HPDE6-E6E7 (cell line): ENCODE results near the gene REM2.
"Not testable (repeated sequence)": the region's sequence is repeated elsewhere in the genome, so short reads cannot be mapped to it uniquely, and the experiment has no call there.

Experiments used
- DNase-seq: peaks from one replicate; pipeline ENCODE4 v3.0.0; 2011; ENCODE audit warnings: missing footprints; ENCODE audit errors: extremely low spot score

Gene REM2

DNA sequence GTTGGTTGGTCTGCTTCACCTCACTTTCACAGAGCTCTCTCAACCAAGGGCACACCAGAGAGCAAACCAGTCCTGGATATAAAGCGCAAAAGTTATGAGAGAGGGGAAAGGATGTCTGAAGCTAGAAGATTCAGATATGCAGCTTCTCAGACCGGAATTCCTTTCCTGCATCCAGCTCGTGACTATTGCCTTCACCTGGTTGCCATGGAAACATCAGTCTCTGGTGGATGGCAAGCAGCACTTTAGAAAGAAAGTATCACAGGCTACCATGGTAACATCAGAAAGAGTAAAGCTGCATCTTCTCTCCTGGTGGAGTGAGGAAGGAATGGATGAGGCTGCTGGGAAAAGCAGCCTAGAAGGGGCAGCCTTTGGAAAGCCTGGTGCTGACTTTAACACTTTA, 13.7 kb downstream of the REM2 start:
- DNase-seq, result no peak

DNA sequence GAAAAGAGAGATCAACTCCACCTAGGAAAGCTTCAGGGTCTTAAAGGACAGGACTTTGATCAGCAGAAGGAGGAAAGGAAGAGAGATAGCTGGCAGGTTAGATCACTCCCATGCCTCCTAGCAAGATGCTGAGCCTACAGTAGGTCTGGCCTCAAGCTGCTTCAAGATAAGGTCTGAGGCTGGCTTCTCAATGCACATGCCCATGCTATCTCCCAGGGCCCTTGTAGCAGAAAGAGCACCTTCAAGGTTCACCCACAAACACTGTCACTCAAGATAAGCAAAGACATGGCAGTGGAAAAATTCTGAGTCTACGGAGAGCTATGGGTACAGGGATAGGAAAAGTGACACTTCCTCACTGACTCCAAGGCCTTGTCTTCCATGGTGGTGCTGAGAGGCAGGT, 14.3 kb downstream of the REM2 start:
- DNase-seq, result no peak

DNA sequence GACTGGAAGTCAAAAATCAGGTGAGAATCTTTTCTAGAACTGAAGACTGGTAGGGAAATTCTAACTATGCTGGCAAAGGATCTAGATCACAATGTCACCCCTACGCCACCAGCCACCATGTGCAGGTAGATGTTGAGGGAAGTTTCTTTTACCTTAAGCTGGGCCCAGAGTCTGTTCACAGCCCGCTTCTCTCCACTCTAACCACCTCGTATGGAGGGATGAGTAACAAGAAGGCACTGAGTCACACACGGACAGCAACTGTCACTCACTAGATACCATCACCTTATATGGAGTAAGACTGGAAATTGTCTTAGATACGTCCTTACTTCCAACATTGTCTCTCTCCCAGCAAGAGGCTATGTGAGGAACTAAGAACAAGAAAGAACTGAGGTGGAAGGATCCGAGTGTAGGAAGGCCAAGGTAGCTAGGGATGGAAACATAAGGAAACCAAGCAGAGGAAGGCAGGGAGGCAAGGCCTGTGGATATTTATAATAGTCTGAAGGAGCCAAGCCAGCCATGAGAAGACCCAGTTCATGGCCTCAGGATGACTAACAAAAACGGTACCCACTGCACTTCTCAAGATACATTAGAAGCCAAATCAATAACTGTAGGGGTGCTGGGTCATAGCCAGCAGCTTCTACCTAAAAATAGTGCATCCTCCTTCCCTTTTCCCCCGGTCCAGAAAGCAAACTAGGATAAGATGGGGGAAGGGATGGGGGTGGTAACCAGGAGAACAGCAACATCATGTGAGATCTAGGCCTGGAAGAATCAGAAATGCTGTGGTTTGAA, 15.5 kb downstream of the REM2 start:
- peak; percentile 78 for DNase-seq

DNA sequence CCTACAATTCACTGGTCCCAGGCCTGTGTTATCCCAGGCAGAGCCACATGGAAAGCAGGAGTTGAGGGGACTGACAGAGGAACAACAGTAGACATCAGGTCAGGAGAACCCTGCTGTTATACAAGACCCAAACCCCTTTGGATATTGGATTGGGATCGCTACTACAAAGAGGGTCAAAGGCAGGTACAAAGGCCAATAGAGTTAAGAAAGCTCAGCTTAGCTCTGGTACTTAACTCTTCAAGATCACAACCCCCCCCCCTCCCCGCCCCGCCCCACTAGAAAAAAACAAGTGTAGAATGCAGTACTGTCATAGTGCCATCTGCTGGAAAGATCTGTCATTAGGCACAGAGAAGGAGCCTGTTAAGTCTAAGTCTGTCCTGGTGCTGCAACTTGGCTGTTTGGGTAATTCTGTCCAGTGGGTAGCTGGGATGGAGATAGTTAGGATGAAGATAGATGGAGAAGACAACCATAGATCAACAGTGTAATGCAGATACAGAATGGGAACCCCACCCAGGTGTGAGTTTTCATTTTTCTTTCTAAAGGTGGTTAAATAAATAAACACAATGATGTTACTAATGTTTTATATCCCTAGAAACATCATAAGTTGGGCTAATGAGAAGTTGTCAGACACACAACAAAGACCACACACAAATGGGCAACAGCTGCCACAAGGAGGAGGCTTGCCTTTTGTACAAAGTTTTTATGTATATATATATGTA, 17.2 kb downstream of the REM2 start:
- DNase-seq, result peak; percentile 66

DNA sequence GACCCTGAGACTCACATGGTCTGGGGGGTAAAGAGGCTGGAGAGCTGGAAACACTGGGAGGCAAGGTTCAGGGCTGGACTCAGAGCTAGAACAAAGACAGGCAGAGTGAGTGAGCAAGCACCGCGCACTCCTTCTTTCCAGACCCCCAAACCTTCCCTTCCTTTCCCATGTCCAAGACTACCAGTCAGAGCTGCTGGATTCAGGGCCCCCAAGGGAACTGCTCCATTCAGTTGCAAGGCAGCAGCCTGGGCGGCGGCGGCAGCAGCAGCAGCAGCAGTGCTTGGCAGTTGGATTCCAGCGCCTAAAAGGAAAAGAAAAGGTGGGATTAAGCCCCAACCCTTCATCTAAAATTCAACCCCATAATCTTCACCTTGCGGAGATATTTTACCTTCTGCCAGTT, 18.8 kb downstream of the REM2 start:
- DNase-seq, result no peak

DNA sequence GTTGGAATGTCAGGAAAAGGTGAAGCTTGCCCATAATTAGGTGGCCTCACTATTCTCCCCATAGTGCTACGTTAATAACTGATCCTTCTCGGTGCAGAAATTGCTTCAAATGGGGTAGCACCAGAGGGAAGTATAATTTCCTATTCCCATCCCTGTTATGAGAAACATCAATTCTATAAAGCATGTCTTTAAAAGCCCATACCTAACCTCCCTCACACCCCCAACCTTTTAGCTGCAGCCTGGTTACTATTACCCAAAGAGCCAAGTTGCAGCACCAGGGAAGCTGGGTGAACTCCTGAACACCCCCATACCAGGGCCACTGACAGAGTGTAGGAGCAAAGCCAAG, 20.7 kb downstream of the REM2 start:
- DNase-seq, result no peak

DNA sequence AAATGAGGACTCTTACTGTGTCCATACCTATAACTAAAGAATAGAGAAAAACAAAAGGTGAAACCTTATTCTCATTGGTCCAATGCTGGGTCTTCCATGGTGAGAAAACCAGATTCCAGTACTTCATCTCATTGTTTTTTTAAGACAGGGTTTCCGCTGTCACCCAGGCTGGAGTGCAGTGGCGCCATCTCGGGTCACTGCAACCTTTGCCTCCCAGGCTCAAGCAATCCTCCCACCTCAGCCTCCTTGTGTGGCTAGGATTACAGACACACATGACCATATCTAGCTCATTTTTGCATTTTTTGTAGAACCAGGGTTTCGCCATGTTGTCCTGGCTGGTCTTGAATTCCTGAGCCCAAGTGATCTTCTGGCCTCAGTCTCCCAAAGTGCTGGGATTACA, 22.6 kb downstream of the REM2 start:
- DNase-seq, result no peak

DNA sequence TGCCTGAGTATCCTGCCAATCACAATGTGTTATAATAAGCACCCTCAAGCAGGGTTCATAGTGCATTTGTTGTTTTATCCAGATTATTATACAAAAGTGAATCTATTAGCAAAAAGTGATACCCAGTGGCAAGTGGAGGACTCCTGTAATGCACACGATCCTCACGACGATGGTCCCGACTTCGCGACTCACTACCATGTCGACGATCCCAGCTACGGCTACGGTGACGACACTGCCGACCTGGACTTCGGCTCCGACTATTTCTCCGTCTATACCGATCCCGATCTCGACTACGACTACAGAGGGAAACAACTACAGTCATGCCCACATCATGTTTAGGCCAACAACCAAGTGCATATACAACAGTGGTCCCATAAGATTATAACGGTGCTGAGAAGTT, 23.1 kb downstream of the REM2 start:
- DNase-seq, result no peak

DNA sequence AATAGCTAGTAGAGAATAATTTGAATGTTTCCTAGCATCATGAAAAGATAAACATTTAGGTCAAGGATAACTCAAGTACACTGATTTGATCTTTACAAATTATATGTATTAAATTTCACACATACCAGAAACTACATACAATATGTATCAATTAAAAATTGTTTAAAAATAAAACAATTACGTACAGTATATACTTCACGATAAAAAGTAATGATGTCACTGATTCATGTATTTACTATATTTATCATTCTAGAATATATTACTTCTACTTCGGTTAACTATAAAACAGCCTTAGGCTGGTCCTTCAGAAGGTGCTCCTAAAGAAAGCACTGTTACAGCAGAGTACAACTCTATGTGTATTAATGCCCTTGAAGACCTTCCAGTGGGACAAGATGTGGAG, 24.4 kb downstream of the REM2 start:
- no peak for DNase-seq

DNA sequence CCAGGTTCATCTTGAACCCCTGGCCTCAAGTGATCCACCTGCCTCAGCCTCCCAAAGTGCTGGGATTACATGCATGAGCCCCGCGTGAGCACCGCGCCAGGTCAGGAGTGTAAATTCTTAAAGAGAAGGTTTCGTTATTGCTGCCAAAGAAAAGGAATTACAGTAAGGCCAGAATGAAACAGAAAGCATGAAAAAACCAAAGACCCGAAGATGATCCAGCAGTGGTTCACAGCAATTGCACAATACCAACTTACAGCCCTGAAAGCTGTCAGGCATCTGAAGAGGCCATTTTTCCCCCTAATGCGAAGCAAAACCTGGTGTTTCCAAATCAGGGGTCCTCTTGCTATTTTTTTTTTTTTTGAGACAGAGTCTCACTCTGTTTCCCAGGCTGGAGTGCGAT, 25.6 kb downstream of the REM2 start:
- no peak for DNase-seq

DNA sequence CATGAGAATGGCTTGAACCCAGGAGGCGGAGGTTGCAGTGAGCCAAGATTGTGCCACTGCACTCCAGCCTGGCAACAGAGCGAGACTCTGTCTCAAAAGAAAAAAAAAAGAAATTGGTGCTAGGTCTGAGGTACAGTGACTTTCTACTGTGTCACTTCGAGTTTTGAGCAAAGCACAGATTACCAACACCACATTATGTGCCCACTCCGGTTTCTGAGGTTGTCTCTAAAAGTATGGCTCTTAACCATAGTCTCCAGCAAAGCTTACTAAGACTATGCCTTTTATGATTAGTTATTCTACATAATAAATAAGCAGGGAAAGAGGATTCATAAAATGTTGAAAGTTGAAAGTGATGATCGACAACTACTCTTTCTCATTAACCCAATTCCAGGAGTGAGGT, 27.9 kb downstream of the REM2 start:
- no peak for DNase-seq

DNA sequence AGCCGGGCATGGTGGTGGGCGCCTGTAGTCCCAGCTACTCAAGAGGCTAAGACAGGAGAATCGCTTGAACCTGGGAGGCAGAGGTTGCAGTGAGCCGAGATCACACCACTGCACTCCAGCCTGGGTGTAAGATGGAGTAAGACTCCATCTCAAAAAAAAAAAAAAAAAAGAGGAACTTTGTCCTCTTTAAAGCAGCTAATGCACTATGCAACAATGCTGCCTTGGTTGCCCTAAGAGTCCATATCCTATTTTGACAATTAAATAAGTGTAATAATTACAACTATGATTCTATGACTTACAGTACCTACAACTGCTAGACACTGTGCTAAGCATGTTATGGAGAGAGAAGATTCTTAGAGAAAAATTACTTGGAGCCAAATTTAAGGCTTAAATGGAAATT, 31.8 kb downstream of the REM2 start:
- not testable (repeated sequence) for DNase-seq

DNA sequence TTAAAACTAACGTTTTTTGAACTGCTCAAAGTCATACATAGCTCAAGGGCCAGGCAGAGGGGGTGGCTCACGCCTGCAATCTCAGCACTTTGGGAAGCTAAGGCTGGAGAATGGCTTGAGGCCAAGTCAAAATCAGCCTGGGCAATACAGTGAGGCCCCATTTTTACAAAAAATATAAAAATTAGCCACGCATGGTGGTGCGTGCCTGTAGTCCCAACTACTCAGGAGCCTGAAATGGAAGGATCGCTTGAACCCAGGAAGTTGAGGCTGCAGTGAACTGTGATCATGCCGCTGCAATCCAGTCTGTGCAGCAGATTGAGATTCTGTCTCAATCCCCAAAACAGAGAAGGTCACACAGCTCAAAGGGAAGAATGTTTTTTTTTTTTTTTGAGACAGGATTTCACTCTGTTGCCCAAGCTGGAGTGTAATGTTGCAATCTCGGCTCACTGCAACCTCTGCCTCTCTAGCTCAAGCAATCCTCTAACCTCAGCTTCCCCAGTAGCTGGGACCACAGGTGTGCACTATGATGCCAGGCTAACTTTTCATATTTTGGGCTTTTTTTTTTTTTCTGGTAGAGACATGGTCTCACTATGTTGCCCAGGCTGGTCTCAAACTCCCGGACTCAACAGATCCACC, 33.0 kb downstream of the REM2 start:
- DNase-seq, result no peak

DNA sequence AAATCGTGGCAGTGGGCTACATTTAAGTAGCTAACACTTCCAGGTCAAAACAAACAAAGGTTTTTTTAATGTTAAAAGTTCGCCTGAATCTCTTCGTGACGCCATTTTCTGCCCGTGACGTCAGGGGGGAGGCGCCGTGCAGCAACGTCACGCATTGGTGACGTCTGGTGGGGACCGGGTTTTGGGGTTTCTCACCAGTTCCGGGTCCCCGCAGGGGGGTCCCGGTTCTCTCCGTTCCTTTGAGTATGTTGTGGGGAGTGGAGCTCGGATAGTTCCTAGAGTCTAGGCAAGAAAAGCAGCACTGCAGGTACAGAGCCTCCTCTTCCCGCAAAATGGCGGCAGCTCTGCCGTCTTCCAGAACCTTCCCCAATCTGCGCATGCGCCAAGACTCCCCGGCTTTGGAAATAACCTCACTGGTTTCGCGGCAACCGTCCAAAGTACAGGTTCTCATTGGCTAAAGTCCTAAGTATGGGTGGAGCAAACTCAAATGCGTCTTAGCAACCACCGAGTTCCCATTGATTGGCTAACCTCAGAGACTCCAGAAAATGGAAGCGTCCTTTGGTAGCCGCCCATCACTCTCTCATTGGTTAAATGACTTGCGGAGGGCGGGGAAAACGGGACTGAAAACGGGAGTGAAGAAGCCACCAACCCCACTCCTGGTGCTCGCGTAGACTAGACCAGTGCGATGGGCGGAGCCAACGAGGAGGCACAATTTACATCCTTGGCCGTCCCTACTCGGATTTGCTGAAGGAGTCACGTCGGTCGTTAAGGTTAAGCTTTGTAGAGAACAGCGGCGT, 36.0 kb downstream of the REM2 start, which contains the start of gene RBM23:
RBM23 (minus strand) TSS at position 346 of the 797 bp plus-strand sequence.
- peak; percentile 94 for DNase-seq

DNA sequence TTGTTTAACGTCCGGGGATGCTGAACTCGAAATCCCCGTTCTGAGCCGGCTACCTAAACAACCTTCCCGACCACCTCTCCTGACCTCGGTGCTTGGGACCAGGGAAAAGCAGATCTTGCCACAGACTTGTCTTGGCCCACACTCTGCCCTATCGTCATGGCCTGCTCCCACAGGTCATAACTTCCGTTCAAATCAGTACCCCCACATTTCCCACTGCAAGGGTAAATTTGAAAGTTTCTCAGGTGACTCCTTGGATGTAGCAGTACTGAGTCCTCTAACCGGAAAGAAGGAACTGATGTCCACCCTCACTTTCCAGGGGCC, 36.5 kb downstream of the REM2 start:
- DNase-seq, result no peak

DNA sequence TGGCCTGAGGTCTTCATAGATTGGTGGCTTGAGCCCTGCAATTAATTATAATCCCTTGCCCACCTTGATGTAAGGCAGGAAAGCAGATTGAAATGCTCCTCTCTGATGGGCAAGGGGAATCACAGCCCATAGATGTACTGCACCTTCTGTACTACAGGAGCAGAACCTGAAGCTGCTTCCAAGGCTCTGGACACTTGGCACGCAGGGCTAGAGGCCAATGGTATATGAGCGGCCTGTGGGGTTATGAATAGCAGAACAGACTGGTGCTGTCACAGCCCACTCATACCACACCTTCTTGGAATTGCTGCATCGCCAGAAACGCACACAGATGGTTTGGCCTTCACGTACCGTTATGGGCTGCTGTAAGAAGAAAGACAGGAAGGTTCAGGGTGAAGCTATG, 37.7 kb downstream of the REM2 start:
- no peak for DNase-seq

DNA sequence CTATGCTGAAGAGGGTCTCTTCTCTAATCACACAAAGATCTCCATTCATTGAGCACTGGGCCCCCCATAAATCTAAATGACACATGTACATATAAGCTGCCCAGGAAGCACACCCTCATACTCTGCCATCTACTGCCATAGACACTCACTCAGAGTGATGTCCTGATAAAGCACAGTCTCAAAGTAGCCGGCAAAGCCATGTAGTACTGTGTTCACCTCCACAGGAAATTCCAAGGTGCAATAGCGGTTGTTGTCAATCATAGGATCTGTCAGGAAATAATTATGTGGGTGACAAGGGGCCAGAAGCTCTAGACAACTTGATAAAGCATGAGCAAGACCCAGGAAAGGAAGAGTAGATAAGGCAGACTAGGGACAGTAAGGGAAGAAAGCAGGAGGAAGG, 39.3 kb downstream of the REM2 start:
- DNase-seq, result no peak

DNA sequence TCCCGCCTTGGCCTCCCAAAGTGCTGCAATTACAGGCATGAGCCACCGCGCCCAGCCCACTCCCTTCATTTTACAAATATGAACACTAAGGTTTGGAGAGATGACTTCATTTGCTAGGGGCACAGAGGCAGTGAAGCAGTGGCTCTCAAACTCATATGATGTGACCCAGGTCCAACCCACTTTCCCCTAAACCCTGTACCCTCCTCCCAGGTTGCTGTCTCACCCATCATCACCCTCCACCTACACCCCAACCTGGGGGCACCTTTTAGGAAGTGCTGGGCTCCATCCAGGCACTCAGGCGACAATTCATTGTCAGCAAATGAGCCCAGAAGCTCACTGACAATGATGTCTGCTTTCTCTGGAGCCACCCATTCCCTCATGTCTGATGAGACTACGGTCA, 40.7 kb downstream of the REM2 start:
- no peak for DNase-seq

DNA sequence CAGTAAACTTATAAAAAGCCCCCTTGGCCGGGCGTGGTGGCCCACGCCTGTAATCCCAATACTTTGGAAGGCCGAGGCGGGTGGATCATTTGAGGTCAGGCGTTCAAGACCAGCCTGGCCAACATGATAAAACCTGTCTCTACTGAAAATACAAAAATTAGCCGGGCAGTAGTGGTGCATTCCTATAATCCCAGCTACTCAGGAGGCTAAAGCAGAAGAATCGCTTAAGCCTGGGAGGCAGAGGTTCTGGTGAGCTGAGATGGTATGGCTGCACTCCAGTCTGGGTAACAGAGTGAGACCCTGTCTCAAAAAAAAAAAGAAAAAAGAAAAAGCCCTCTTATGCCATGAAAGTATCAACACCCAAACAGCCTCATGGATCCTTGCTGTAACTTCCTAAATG, 42.5 kb downstream of the REM2 start:
- DNase-seq, result no peak

DNA sequence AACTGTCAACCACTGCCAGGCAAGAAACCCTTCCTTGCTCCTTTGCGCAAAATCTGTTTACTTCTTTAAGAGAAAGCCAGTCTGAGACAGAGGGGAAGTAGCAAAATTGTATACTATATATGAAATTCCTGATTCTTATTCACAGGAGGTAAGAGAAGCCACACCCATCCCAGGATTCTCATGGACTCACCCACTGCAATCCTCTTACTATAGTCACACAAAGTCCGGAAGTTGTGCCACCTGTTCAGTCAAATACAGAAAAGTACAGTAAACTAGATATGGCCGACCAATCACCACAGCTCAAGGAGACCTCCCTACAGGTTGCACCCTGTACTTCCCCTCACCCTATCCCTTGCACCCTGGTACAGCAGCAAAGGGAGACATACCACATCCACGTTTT, 43.3 kb downstream of the REM2 start:
- peak; percentile 78 for DNase-seq

DNA sequence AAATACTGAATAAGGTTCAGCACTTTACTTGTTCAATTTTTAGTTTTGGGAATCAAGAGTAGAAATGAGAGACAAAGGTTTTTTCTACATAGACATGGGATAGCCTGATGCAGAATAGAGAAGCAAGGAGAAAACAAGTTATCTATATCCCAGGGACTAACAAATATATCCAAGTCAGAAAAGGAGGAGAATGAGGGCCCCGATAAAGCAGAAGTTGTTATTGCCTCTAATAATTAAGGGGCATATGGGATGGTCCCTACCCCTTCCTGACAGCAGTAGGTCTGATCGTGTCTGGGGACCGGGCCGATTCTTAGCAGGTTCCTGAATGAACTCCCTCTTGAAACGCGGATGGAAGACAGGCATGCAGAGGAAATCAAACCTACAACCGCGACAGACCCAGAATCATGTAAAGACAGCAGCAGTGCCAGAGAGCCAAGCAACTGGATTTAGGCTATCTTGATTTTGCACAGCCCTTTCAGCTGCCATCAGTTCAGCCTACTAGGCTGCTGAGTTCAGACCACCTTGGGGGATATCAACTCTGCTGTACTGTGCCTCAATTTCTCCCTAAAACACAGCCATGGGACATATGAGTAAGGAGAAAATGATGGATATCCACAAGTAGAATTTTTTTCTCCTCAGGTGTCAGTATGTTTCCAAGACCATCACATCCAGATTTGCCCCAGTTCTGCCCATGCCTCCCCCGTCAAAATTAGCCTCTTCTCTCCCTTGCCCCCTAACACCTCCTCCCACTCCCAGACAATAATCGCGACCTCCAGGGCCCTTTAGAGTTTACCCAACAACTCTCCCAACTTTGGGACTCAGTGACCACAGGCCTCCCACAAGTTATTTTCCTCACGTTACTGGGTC, 45.4 kb downstream of the REM2 start:
- DNase-seq, result no peak
